ENCODE data around the gene TMEM131.

The TMEM131 gene

GRCh38 chr2:98020992-98021713 lies 25.4 kb upstream of the TMEM131 start:
- no peak for DNase-seq

GRCh38 chr2:98020516-98020915 lies 24.8 kb upstream of the TMEM131 start:
- DNase-seq = no peak

- DNase-seq = no peak
These were observed 21.3 kb upstream of the TMEM131 start for GRCh38 chr2:98016908-98017670.

- DNase-seq = no peak
These were observed 19.9 kb upstream of the TMEM131 start for GRCh38 chr2:98015671-98016070.

- no peak for DNase-seq
These were observed 18.6 kb upstream of the TMEM131 start for GRCh38 chr2:98014379-98014778.

GRCh38 chr2:98013407-98014042 lies 17.8 kb upstream of the TMEM131 start:
- DNase-seq = peak; percentile 53

- DNase-seq = peak; percentile 67
These were observed 16.8 kb upstream of the TMEM131 start for GRCh38 chr2:98012561-98012991.

- peak; percentile 17 for DNase-seq
These were observed 14.4 kb upstream of the TMEM131 start for GRCh38 chr2:98009887-98010760.

GRCh38 chr2:98008415-98008814 lies 12.7 kb upstream of the TMEM131 start:
- no peak for DNase-seq

GRCh38 chr2:98006378-98006777 lies 10.6 kb upstream of the TMEM131 start:
- no peak for DNase-seq

- no peak for DNase-seq
These were observed 8.9 kb upstream of the TMEM131 start for GRCh38 chr2:98004613-98005012.

GRCh38 chr2:98004047-98004446 lies 8.3 kb upstream of the TMEM131 start:
- no peak for DNase-seq

- no peak for DNase-seq
These were observed 3.8 kb upstream of the TMEM131 start for GRCh38 chr2:97999536-97999935.

GRCh38 chr2:97998431-97999005 lies 2.8 kb upstream of the TMEM131 start:
- no peak for DNase-seq

- DNase-seq = no peak
These were observed 2.1 kb upstream of the TMEM131 start for GRCh38 chr2:97997784-97998392.

GRCh38 chr2:97996679-97997078 lies 931 bp upstream of the TMEM131 start:
- no peak for DNase-seq

GRCh38 chr2:97995026-97995733 lies 568 bp downstream of the TMEM131 start:
- peak; percentile 67 for DNase-seq

GRCh38 chr2:97994476-97994875 lies 1.3 kb downstream of the TMEM131 start:
- DNase-seq = no peak

GRCh38 chr2:97993926-97994325 lies 1.8 kb downstream of the TMEM131 start:
- DNase-seq = no peak

- DNase-seq = no peak
These were observed 2.6 kb downstream of the TMEM131 start for GRCh38 chr2:97992836-97993825.

Measured in stimulated activated CD4-positive, alpha-beta T cell treated with anti-CD3 and anti-CD28 coated beads, Interleukin-15, amount 100 ng/mL, for 24 hours (primary cell).